Measurements from ENCODE around the gene NOS1AP. TPM values are rescaled to one million over a fixed set of nuclear protein-coding genes. Genes with fewer than 3 reads are reported as not detected.

NOS1AP gene
- total and polyA plus RNA-seq, 2 experiments from 2014 or later, result 4.9 to 6.6 TPM

DNA sequence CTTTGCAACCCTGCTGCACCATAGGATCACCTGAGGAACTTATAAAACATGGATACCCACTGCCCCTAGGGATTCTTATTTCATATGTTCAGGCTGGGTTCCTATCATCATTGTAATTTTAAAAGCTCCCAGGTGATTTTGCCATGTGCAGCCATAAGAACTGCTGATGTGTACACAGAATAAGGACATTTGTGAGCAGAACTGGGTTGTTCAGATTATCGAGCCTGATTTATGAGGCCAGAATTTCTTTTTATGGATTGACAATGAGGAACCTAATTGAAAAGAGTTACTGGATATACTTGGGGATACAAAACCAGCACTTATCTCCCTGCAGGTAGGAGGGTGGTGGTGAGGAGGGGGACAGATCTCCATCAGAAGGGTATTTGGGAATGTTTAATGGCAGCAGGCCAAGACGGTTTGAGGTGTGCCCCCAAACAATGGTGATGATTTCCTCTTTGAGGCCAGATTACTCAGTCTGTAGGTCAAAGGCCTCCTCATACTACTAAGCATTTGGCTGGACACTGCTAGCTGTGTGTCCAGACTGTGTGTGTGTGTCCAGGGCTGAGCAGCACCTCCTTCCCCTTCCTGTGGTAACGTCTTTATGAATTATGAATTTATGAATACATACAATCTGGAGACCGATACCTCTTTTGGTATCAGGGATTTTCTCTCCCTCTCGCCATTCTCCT lies 18.9 kb downstream of the NOS1AP start:
- Histone ChIP-seq H3K36me3 (no peaks in the 10 kb centered on the region), H3K9me3 (ENCODE audit: low read depth) (no peaks in the 10 kb centered on the region), H3K27me3 (no peaks in the 10 kb centered on the region), H3K4me3 (no peak overlapping the region), H3K27ac (no peak overlapping the region), H3K4me1 (ENCODE audit: low read depth) (peaks cover 13% of the 10 kb centered on the region)
- no peak for DNase-seq (ENCODE audit: low read depth in 1 of 2, low spot score in 1 of 2)
- TF ChIP-seq, protein P1, sequence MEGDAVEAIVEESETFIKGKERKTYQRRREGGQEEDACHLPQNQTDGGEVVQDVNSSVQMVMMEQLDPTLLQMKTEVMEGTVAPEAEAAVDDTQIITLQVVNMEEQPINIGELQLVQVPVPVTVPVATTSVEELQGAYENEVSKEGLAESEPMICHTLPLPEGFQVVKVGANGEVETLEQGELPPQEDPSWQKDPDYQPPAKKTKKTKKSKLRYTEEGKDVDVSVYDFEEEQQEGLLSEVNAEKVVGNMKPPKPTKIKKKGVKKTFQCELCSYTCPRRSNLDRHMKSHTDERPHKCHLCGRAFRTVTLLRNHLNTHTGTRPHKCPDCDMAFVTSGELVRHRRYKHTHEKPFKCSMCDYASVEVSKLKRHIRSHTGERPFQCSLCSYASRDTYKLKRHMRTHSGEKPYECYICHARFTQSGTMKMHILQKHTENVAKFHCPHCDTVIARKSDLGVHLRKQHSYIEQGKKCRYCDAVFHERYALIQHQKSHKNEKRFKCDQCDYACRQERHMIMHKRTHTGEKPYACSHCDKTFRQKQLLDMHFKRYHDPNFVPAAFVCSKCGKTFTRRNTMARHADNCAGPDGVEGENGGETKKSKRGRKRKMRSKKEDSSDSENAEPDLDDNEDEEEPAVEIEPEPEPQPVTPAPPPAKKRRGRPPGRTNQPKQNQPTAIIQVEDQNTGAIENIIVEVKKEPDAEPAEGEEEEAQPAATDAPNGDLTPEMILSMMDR (IDR thresholded peaks at IDR 0.05; ENCODE audit: low read depth, low read length), result no peak

DNA sequence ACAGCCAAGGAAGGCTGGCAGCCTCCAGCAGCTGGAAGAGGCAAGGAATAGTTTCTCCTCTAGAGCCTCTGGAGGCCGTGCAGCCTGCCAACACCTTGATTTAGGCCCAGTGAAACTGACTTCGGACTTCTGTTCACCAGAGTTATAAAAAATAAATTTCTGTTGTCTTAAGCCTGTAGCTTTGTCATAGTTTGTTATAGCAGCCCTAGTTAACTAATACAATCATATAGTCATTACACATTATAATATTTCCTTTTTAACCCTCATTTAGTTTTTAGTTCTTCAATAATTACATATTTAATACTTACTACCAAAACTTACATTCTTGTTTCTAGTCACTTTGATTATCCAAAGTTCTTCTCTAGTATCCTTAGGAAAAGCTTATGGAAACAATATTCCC lies 20.3 kb downstream of the NOS1AP start:
- Histone ChIP-seq H3K9me3 (ENCODE audit: low read depth) (no peaks in the 10 kb centered on the region), H3K27ac (no peak overlapping the region), H3K4me3 (no peak overlapping the region), H3K36me3 (no peaks in the 10 kb centered on the region), H3K4me1 (ENCODE audit: low read depth) (peaks cover 13% of the 10 kb centered on the region), H3K27me3 (no peaks in the 10 kb centered on the region)
- no peak for DNase-seq (ENCODE audit: low read depth in 1 of 2, low spot score in 1 of 2)
- TF ChIP-seq, protein P1 (IDR thresholded peaks at IDR 0.05; ENCODE audit: low read depth, low read length), result no peak

DNA sequence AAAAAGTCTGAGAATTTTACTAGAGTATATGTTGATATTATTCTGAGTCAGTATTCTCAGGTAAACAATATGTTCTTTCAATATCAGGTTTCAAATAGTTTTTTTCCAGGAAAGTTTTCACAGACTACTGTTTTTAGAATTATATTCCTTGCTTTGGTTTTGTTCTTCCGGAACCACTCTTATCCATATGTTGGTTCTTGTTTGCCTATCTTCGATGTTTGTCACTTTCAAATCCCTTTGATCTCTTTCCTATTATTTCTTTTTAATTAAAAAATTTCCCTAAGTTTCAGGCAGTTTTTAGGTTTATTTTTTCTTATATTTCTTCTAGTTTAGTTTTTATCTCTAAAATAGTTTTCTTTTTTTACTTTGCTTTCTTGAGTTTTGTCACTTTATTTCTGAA lies 20.9 kb downstream of the NOS1AP start:
- Histone ChIP-seq H3K4me1 (ENCODE audit: low read depth) (peaks cover 13% of the 10 kb centered on the region), H3K27me3 (no peaks in the 10 kb centered on the region), H3K9me3 (ENCODE audit: low read depth) (no peaks in the 10 kb centered on the region), H3K27ac (no peak overlapping the region), H3K4me3 (no peak overlapping the region), H3K36me3 (no peaks in the 10 kb centered on the region)
- DNase-seq (ENCODE audit: low read depth in 1 of 2, low spot score in 1 of 2), result no peak
- TF ChIP-seq, protein P1 (IDR thresholded peaks at IDR 0.05; ENCODE audit: low read depth, low read length), result no peak

DNA sequence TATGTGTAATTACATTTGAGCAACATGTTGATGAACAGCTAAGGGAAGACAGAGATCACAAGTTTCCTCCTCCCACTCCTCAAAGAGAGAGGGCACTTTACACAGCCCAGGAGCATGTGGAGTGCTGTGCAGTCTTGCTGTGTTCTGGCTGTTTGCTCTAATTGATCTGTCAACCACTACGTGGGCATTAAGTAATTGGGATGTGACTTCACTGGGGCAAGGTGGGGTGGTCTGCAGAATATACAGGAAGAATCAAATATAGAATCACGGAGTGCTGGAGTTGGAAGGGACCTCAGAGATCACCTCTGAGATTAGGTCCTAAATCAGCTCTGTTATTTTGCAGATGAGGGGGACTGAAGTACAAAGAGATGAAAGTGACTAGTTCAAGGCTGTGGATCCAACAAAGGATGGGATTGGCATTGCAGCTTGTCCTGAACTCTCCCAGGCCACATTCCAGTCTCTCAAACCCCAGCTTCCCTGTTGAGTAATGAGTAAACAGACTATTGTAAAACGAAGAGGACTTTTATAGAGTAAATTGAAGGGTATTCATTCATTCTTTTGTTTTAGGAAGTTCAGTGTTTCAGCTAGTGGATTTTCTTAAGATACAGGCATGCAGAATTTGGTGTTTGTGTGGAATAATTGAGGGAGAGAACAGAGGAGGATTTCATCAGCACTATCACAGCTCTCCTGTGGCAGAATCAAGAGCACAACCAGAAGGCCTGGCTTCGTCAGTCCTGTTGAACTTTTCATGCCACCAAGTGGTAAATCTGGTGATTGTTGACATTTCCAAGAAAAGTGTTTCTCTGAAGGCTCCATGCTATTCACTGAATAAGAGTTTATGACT lies 22.4 kb downstream of the NOS1AP start:
- no peak overlapping the region for H3K27ac ChIP-seq
- no peak overlapping the region for H3K4me3 ChIP-seq
- DNase-seq (ENCODE audit: low read depth in 1 of 2, low spot score in 1 of 2), result no peak
- H3K9me3 ChIP-seq (ENCODE audit: low read depth), result no peaks in the 10 kb centered on the region
- no peaks in the 10 kb centered on the region for H3K36me3 ChIP-seq
- H3K4me1 ChIP-seq (ENCODE audit: low read depth), result peaks cover 13% of the 10 kb centered on the region
- H3K27me3 ChIP-seq, result no peaks in the 10 kb centered on the region
- TF ChIP-seq, protein P1 (IDR thresholded peaks at IDR 0.05; ENCODE audit: low read depth, low read length), result no peak

DNA sequence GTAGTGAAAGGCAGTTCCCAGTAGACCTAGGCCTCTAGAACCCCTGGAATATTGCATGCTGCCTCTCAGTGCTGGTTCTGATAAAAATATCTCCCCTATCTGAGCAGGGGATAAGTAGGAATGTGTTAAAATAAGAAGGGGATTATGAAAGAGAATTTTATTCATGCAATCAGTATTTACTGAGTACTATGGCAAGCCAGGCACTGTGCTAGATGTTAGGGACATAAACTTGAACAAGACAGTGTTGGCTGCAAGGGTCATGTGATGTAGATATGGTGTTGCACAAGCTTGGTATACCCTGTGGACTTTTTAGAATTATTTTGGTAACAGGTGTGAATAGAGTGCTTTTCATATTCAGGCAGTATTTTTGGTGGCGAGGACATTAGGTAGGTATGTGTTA lies 23.6 kb downstream of the NOS1AP start:
- no peaks in the 10 kb centered on the region for H3K27me3 ChIP-seq
- H3K4me1 ChIP-seq (ENCODE audit: low read depth), result peaks cover 20% of the 10 kb centered on the region
- no peaks in the 10 kb centered on the region for H3K9me3 ChIP-seq (ENCODE audit: low read depth)
- DNase-seq (ENCODE audit: low read depth in 1 of 2, low spot score in 1 of 2), result no peak
- no peak overlapping the region for H3K27ac ChIP-seq
- TF ChIP-seq, protein P1 (IDR thresholded peaks at IDR 0.05; ENCODE audit: low read depth, low read length), result no peak
- H3K36me3 ChIP-seq, result no peaks in the 10 kb centered on the region
- no peak overlapping the region for H3K4me3 ChIP-seq
